Measurements from ENCODE around the gene TTC29. TPM values are rescaled to one million over a fixed set of nuclear protein-coding genes. Genes with fewer than 3 reads are reported as not detected.

Gene TTC29
- total RNA-seq, 1 donor from 2014 or later: 0.16 TPM

DNA sequence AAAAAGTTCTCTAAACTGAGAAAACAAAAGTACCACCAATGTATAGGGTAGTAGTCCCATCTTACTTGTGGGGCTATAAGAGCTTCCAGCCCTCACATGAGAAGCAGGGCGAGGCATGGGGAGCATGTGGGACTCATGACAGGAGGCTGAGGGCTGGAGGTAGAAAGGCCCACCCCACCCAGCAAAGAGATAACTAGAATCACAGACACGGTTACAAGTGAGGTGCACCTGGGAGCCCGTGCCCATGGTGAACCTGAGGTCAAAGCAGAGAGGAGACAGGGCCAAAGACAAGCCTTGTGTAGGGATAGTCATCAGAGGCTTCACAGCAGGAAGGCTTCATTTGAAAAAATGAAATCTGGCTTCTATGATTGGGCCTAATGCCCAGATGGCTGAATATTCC, 55.4 kb downstream of the TTC29 start:
- H3K9me3 Mint-ChIP-seq (ENCODE audit: unreplicated experiment): no peaks in the 10 kb centered on the region
- TF ChIP-seq, protein P1, sequence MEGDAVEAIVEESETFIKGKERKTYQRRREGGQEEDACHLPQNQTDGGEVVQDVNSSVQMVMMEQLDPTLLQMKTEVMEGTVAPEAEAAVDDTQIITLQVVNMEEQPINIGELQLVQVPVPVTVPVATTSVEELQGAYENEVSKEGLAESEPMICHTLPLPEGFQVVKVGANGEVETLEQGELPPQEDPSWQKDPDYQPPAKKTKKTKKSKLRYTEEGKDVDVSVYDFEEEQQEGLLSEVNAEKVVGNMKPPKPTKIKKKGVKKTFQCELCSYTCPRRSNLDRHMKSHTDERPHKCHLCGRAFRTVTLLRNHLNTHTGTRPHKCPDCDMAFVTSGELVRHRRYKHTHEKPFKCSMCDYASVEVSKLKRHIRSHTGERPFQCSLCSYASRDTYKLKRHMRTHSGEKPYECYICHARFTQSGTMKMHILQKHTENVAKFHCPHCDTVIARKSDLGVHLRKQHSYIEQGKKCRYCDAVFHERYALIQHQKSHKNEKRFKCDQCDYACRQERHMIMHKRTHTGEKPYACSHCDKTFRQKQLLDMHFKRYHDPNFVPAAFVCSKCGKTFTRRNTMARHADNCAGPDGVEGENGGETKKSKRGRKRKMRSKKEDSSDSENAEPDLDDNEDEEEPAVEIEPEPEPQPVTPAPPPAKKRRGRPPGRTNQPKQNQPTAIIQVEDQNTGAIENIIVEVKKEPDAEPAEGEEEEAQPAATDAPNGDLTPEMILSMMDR (IDR thresholded peaks at IDR 0.05): no peak
- H3K4me1 Mint-ChIP-seq (ENCODE audit: unreplicated experiment): no peaks in the 10 kb centered on the region
- peaks cover 18% of the 10 kb centered on the region for H3K27me3 Mint-ChIP-seq (ENCODE audit: unreplicated experiment)
- no peak overlapping the region for H3K4me3 Mint-ChIP-seq (ENCODE audit: unreplicated experiment)
- H3K36me3 Mint-ChIP-seq (ENCODE audit: unreplicated experiment): no peaks in the 10 kb centered on the region
- DNase-seq (ENCODE audit: extremely low spot score, unreplicated experiment): no peak
- no peak overlapping the region for H3K27ac Mint-ChIP-seq (ENCODE audit: unreplicated experiment)

DNA sequence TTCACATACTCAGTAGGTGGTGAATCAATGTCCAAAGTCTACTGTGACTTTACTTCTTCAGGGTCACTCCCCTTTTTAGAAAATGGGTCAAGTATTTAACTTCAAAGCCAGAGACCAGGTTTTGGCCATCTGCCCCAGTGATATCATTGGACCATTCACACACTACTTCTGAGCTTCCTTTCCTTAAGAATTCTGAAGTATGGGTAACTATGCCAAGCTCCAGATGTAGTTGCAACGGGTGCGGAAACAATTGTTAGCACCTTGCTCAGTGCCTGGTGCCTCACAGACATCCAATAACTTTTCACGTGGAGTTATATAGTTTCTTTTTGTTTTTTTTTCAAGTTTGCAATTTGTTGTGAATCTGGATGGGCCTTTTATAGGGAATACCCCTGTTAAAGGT, 62.6 kb downstream of the TTC29 start:
- peaks cover 30% of the 10 kb centered on the region for H3K27me3 Mint-ChIP-seq (ENCODE audit: unreplicated experiment)
- no peak for DNase-seq (ENCODE audit: extremely low spot score, unreplicated experiment)
- TF ChIP-seq, protein P1 (IDR thresholded peaks at IDR 0.05): no peak
- no peaks in the 10 kb centered on the region for H3K36me3 Mint-ChIP-seq (ENCODE audit: unreplicated experiment)
- H3K27ac Mint-ChIP-seq (ENCODE audit: unreplicated experiment): no peak overlapping the region
- no peaks in the 10 kb centered on the region for H3K9me3 Mint-ChIP-seq (ENCODE audit: unreplicated experiment)
- no peak overlapping the region for H3K4me3 Mint-ChIP-seq (ENCODE audit: unreplicated experiment)
- H3K4me1 Mint-ChIP-seq (ENCODE audit: unreplicated experiment): no peaks in the 10 kb centered on the region

DNA sequence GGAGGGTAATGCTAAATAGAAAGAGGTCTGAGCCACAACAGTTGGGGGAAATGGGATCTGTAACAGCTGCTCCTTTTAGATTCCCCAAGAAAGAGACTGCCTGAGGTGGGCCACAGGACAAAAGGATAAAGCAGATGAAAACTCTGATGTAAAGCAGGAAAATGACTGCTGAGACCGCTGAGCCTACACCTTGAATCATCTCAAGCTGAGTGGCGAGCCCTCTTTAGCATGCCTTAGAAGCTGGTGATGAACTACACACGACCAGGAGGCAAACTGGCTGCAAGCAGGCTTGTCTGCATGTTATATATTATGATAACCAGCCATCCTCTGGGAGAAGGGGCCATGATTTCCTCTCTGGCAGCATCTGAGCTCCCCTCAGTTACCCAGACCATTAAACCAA, 88.4 kb downstream of the TTC29 start:
- H3K27ac Mint-ChIP-seq (ENCODE audit: unreplicated experiment): no peak overlapping the region
- H3K4me1 Mint-ChIP-seq (ENCODE audit: unreplicated experiment): no peaks in the 10 kb centered on the region
- H3K27me3 Mint-ChIP-seq (ENCODE audit: unreplicated experiment): peaks cover 24% of the 10 kb centered on the region
- H3K9me3 Mint-ChIP-seq (ENCODE audit: unreplicated experiment): no peaks in the 10 kb centered on the region
- DNase-seq (ENCODE audit: extremely low spot score, unreplicated experiment): no peak
- H3K36me3 Mint-ChIP-seq (ENCODE audit: unreplicated experiment): no peaks in the 10 kb centered on the region
- H3K4me3 Mint-ChIP-seq (ENCODE audit: unreplicated experiment): no peak overlapping the region
- TF ChIP-seq, protein P1 (IDR thresholded peaks at IDR 0.05): no peak

DNA sequence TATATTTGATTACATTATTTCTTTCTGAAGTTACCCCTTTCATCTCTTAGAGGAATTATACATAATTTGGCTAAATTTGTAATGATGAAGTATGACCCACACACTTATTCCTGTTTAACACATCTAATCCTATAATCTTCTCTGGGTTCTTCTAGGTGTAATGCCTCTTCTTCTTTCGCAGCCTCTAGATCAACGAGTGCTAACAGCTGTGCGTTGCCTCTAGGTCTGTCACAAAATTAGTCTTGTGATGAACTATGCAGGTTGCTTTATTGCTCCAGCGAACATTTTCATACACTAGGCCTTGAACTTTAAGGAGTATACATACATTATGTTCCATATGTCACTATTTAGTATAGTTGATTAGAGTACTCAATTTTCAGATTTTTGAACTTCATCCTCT, 89.9 kb downstream of the TTC29 start:
- no peak for DNase-seq (ENCODE audit: extremely low spot score, unreplicated experiment)
- TF ChIP-seq, protein P1 (IDR thresholded peaks at IDR 0.05): no peak
- no peaks in the 10 kb centered on the region for H3K9me3 Mint-ChIP-seq (ENCODE audit: unreplicated experiment)
- no peak overlapping the region for H3K4me3 Mint-ChIP-seq (ENCODE audit: unreplicated experiment)
- H3K4me1 Mint-ChIP-seq (ENCODE audit: unreplicated experiment): no peaks in the 10 kb centered on the region
- H3K36me3 Mint-ChIP-seq (ENCODE audit: unreplicated experiment): no peaks in the 10 kb centered on the region
- no peak overlapping the region for H3K27ac Mint-ChIP-seq (ENCODE audit: unreplicated experiment)
- peaks cover 29% of the 10 kb centered on the region for H3K27me3 Mint-ChIP-seq (ENCODE audit: unreplicated experiment)

DNA sequence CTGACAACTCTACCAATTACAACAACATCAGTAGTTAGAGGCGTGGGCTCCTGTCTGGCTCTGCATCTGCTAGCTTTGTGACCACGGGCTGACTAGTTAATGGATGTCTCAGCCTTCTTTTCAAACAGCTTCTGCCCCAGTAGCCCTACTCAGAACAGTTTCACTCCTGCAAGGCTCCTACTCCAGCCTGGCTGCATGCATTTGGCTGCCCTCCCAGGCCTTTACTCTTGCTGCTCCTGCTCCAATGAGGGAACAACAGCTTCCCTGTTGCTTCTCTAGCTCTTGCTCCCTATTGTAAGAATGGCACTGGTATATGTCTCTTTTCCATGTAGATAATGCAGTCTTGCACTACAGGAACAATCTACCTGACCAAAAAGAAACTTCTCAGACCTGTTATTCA, 93.3 kb downstream of the TTC29 start:
- H3K4me1 Mint-ChIP-seq (ENCODE audit: unreplicated experiment): no peaks in the 10 kb centered on the region
- peaks cover 19% of the 10 kb centered on the region for H3K27me3 Mint-ChIP-seq (ENCODE audit: unreplicated experiment)
- no peak overlapping the region for H3K27ac Mint-ChIP-seq (ENCODE audit: unreplicated experiment)
- H3K9me3 Mint-ChIP-seq (ENCODE audit: unreplicated experiment): no peaks in the 10 kb centered on the region
- H3K36me3 Mint-ChIP-seq (ENCODE audit: unreplicated experiment): no peaks in the 10 kb centered on the region
- H3K4me3 Mint-ChIP-seq (ENCODE audit: unreplicated experiment): no peak overlapping the region
- TF ChIP-seq, protein P1 (IDR thresholded peaks at IDR 0.05): no peak
- no peak for DNase-seq (ENCODE audit: extremely low spot score, unreplicated experiment)
